ENCODE data around the gene ATP10B.

Gene ATP10B

DNA sequence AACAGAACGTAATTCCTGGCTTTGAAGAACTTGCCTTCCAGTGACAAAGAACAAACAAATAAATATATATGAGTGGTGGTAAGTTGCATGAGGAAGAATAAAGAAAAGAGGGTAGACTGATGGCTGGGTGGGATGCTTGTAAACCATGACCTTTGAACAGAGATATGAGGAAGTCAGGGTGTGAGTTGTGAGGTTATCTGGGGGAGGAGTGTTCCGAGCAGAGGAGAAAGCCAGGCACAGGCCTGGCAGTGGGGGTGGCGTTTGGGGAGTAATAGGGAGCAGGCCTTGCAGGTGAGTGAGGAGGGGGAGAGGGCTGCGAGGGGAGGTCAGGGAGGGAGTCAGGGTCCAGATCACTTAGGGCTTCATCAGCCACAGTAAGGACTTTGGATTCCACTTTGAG is 217.0 kb downstream of the ATP10B start:
- DNase-seq (ENCODE audit: low read depth) = no peak

DNA sequence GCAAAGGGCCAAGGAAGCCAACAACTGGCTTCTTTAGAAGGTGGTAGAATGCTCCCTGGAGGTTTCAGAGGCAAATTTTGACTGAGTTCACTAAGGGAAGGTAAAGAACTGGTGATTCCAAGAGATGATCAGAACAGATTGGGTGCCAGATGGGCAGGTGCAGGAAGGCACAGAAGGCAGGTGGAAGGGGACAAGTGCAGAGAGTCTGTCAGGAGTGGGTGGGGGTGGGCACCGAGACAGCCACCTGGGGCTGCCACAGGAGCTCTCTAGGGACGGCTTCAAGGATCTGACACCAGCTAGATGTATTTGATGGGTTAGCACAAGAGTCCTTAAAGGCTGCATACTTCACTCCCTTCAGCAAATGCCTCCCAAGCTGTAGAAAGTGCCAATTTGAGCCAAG is 223.0 kb downstream of the ATP10B start:
- DNase-seq (ENCODE audit: low read depth) = no peak

DNA sequence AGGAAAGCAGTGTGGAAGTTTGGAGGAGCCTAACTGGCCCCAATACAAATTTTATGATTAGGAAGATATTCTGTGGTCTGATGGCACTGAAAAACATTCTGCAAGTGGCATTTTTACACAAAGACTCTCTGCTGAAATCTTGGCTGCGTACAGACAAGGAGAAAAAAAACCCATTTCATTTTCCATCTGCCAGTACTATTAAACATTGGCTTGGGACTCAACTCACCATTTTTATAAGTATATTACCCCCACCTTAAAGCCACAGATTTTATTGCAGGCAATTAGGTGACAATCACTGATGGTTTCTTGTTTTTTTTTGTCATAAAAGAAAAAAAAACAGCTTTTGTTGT is 223.4 kb downstream of the ATP10B start:
- DNase-seq (ENCODE audit: low read depth) = no peak

DNA sequence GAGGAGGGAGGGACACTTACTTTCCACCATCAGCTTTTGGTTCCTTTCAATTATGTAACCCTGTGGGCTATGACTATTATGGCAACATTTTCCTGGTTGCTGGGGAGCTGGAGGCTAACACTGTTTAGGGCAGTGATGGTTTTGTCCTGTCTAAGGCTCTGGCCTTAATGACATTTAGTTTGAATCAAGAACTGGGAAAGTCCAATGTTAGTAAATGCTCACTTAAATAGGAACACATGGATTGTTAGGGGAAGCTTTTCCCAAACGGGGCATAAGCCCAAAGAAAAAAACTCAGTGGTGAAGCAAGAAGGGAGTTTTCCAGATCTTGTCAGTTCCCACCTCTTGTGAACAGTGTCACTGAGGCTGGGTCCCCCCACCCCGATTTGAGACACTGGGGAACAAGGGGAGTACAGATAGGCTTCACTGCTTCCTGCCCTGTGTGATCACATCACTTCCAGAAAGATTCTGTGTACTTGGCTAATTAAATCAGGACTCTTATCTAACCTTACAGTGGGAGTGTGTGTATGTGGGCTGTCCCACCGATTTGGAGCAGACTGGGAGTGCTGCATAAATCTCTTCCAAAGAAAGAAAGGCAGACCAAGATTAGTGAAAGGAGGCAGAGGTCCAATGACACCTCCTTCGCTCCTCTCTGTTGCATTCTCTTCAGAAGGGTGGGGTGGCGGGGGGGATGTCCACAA is 223.9 kb downstream of the ATP10B start:
- no peak for DNase-seq (ENCODE audit: low read depth)

DNA sequence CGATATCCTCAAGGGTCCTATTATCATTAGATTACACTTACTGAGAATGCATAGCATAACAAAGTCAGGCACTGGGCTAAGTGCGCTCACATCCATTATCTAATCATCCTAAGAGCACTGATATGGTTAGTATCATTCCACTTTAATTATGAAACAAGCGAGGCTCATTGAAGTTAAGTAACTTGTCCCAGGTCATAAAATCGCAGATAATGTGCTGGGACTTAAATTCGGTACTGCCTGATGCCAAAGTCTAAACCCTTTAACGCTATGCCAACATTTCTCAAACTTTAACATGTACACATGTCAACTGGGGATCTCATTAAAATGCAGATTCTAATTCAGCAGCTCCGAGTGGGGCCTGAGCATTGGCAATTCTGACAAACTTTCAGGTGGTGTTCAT is 225.7 kb downstream of the ATP10B start:
- no peak for DNase-seq (ENCODE audit: low read depth)

DNA sequence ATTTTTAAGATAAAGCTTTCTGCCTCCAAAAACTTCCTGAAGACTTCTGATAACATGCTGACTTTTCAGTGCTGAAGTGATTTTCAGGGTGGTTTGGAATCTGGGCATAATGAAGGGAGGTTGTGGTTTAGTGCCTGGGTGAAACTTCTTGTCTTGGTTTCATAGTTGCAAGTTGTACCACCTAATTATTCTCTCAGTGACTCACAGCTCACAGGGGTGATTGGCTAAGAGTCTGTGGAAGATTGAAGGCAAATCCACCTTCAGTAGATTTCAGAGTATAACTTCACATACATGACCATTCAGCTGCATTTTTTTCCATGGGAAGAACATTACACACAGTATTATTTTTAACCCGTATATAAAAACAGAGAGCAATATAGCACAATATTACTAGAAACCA is 230.5 kb downstream of the ATP10B start:
- no peak for DNase-seq (ENCODE audit: low read depth)

DNA sequence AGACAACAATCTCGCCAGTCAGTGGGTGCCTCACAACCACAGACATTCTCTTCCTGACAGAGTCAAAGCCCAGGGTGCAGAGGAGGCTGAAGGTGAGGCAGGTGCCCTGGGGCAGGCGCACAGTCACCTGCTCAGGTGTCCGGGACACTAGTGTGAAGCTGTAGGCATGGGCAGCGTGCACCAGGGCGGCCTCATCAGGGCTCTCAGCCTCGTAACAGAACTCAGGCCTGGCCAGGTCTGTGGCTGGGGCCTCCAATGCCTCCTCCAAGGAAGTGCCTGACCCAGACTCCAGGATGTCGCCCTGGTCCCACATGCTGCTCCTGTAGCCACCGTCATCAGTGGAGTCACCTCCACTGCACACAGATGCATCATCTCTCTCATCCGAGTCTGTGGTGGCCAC is 231.6 kb downstream of the ATP10B start:
- DNase-seq (ENCODE audit: low read depth) = no peak

DNA sequence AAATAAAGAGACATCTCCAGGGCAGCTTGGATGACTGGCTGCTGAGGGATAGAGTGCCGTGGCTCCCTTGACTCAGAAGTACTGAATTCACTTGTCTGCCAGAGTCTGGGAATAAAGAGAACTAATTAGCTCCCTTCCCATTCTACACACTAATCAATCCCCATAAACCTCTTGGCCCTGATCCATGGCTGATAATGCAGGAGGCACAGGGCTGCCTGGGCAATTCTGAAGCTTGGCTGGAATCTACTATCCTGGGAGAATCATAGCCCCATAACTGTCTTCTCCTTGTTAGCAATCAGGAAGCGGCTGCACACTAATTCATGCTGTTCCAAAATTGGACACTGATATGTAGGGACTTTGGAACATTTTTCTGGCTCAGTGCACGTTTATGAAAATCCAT is 232.6 kb downstream of the ATP10B start:
- DNase-seq (ENCODE audit: low read depth) = no peak

DNA sequence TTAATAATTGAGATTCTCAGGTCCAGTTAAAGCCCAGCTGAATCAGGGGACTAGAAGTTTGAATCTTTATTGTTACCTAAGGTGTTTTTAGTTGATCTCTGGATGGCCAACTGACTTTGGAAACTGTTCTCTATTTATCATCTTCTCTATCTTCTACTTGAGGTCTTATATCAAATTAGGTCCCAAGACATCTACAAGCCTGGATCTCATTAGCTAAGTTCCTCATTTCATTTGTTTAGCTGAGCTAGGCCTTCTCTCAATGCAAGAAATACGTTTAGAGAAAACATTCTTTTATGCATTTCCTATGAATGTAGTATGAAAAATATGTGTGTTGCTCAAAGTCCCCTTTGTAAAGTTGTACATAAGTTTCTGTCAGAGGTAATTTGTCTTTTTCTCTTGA is 233.7 kb downstream of the ATP10B start:
- DNase-seq (ENCODE audit: low read depth) = no peak

DNA sequence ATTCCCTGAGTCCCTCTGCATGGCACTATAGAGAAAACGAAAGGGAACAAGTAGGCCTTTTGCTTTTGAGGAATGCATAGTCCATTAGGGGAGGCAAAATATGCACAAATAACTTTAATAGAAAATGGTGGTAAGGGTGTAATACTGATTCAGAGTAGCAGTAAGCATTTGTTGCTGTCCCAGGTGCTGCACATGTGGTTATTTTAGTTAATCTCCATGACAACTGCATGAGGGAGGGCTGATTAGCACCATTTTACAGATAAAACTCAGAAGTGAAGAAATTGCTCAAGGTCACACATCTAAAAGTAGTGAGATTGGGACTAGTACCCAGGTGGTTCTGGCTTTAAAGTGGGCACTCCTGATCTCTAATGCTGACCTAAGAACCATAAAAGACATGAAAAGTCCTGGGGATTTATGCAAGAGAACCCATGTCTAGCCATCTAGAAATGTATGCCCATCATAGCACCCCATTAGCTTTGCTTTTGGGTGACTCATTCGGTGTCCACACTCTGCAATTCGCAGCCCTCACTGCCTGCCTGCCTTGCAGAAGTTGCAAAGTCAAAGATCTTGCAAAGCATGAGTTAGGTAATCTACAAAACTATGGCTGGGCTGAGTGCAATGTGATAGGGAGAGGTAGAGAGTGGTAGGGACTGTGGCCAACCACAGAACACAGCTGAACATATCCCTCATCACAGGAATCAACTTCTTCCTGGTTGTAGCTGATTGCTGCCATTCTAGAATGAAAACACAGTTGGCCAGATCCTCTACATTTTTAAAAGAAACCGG is 235.1 kb downstream of the ATP10B start:
- DNase-seq (ENCODE audit: low read depth) = no peak

DNA sequence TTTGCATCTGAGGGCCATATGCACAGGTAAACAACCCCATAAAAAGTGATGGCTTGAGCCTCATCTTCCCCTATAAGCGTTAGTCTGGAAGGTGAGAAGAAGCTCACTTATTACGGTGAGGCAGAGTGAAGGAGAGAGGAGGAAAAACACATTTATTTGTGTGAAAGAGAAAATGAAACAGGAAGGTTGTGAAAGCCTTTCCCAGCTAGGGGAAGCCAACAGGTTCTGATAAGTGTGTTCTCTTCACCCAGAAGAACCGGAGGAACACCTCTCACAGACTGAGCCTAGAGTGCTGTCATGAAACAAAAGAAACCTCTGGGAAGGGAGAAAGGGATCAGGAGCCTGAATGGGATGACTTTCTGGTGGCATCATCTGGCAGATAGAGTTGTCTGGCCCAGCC is 237.9 kb downstream of the ATP10B start:
- DNase-seq (ENCODE audit: low read depth) = no peak

DNA sequence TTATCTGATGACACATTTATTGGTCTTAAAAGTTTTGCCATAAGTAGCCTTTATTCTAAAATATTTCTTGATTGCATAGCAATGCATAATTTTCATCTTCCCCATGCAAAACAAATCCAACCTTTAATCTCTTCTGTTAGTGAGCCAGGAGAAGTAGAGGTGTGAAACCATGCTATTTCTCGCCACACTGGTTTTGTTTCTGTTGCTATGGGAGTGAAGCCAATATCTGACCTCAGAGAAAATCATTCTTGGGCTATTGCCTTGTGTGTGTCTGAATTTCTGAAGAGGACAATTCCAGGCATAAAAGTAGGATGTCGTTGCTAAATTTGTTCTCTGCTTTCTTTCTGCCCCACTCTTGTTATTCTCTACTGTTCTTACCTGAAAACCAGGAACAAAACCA is 246.7 kb downstream of the ATP10B start:
- DNase-seq (ENCODE audit: low read depth) = no peak

DNA sequence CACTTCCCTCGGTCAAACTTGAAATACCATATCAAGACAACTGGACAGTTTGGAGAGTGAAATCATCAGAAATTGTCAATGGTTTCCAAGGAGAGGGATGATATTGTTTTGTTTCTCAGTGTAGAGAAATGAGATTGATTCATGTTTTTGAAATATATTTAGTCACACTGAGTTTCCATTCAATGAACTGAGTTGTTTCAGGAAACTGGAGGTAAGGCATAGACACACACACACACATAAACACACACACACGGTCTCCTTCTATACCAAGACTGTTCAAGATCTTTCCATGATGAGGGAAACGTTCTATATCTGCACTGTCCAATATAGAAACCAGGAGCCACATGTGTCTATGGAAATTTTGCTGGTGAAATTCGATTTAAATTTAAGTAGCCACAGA is 247.5 kb downstream of the ATP10B start:
- no peak for DNase-seq (ENCODE audit: low read depth)

DNA sequence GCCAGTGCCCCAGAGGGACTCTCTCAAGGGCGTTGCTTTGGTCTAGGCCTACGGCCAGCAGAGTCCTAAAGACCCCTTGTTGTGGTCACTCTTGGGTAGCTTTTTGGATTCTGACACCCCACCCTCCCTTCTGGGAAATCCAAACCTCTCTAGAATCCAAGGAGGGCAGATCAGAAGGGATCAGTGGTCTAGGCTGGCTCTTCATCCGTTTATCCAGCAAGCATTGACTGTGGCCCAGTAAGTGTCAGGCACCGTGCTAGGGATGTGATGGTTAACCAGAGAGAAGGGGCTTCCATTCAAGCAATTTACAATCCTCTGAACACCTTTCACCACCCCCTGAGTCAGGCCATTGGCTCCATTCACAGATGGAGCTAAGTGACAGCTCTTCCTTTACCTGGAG is 249.3 kb downstream of the ATP10B start:
- DNase-seq (ENCODE audit: low read depth) = no peak

DNA sequence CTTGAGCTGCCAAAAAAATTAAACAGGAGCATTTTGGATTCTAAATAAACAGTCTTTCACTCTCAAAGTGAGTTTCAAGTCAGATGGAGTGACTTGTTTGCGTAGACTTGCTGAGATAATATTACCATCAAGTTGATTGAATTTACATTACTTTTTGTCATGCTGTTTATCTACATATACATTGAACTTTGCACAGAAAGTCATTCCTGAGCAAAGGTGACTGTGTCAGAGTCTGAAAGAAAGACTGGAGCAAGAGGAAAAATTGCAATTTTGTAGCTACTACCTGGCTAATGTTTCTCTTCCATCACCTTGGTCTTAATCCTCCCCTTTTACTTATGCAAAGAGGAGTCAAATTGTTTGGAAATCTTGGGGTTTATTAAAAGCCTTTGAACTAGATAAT is 251.0 kb downstream of the ATP10B start:
- no peak for DNase-seq (ENCODE audit: low read depth)

DNA sequence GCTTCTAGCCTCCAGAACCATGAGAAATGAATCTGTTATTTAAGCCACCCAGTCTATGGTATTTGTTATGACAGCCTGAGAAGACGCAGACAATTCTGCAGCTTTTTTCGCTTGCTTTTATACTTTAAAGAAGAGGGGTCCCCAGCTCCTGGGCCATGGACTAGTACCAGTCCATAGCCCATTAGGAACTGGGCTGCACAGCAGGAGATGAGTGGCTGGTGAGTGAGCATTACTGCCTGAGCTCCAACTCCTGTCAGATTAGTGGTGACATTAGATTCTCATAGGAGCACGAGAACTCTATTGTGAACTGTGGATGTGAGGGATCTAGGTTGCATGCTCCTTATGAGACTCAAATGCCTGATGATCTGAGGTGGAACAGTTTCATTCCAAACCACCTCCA is 278.7 kb downstream of the ATP10B start:
- no peak for DNase-seq (ENCODE audit: low read depth)

DNA sequence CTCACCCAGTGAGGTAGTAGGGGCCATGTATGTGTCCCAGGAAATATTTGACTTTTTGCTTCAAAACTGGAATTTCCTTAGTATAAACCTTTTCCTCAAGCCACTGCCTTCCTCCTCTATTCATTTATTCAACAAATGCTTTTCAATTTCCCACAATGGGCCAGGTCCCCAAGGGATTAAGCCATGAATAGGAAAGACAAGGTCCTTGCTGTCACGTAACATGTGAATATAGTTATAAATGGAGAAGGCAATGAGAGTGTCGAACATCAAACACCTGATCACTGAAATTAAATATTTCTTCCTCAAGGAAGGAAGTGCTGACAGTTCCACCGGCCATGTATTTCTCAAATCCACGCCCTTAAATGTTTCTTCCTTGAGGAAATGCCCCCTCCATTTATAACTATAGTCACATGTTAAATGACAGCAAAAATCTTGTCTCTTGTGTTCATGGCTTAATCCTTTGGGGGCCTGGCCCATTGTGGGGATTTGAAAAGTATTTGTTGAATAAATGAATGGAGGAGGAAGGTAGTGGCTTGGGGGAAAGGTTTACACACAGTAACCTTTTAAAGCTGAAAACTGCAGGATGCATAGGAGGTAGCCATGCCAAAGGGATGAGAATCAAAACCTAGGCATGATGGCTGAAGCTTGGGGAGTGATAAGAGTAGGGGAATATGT is 284.8 kb downstream of the ATP10B start:
- DNase-seq (ENCODE audit: low read depth) = no peak

DNA sequence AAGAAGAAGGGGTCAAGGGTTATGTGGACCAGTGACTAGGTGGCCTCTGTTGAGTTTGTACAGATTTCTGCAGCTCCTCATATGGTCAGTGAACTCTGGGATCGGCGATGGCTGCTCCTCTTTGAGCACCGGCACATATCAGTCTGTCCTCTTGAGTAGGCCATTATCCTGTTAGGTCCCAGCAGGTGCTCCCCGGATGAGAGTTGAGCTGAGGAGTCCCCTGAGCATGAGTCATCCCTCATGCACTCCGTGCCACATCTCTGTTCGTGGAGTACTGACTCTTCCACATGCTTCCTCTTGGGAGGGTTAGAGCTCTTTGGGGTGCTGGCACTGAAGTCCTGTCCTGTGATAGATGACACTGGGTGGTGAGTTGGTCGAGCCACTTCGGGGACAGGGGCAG is 286.6 kb downstream of the ATP10B start:
- no peak for DNase-seq (ENCODE audit: low read depth)

DNA sequence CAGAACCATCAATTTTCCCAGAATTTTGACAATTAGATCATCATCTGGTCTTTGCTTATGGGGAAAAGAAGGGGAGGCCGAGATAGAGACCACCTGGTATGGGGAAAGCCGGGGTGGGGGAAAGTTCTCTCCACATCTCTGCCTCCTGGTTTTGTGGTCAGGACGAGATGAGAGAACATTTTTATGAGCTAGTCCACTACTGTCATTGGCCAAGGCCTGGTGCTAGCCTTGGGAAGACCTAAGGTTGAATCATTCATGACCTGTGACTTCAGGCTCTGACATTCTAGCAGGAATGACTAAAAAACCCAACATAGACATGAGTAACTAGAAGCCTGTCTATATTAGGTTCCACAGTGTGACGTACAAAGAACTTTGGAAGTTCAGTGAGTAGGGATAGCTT is 295.2 kb downstream of the ATP10B start:
- no peak for DNase-seq (ENCODE audit: low read depth)

DNA sequence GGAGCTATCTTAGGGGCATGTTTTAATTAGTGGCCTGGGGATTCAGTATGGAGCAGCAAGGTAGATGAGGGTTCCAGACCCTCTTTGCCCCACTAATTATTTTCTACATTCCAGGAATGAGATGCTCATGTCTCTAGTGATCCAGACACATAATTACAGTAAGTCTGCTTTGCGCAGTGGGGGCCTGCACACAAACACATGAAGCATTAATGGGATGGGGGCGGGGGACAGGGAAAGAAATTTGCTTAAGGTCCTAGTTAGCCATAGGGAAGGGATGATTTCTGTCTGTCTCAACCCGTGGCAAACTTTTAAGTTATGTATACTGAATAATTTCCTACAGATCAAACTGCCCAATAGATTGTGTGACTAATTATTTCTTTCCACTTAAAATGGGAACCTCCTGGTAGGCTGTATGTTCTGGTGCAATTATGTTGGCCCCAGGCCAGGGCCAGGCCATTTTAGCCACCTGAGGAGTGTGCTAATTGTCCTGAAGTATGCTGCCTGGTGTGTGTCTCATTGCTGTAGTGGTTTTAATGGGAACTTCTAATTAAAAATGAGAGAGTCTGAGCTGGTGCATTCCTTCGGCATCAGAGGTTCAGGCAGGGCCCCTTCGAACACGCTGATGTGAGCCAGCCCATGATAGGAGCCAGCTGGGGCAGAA is 295.9 kb downstream of the ATP10B start:
- no peak for DNase-seq (ENCODE audit: low read depth)

DNA sequence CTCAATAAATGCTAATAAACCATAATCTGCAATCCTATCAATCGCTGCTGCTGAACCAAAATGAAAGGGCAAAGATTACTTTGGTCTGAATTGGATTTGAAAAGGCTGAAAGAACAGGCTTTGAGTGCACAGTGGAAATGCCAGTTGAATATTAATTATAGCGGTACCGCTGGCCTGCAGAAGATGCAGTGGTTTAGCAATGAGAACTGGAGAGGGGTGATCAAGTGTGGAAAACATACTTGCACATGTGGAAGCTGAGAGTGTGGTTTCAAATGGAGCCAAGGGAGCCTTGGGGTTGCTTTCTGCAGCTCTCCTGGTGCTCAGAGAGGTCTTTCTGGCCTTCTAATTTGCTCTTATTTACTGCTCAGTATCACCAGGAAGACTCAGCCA is 296.4 kb downstream of the ATP10B start:
- DNase-seq (ENCODE audit: low read depth) = no peak

DNA sequence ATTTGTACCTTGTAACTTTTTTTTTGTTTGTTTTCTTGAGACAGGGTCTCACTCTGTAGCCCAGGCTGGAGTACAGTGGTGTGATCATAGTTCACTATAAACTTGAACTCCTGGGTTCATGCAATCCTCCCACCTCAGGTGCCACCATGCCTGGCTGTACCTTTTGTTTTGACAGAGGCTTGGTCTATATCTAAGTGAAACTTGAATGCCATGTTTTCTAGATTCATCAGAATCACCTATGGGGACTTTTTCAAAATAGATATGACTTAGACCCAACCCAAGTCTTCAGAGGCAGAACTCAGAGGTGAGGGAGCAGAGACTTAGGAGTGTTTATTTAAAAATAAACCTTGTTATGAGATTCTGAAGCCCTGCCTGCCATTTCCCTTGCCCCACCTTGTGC is 301.9 kb downstream of the ATP10B start:
- DNase-seq (ENCODE audit: low read depth) = no peak
